HG03139 (cell line): ENCODE data around the gene PPY.
"Not testable (repeated sequence)": the region's sequence is repeated elsewhere in the genome, so short reads cannot be mapped to it uniquely, and the experiment has no call there.

Experiments
- ATAC-seq: cut with Tn5 transposase; IDR thresholded peaks from one replicate; pipeline ENCODE4 v1.9.1; 2021; ENCODE audit not compliant: unreplicated experiment

The PPY gene

DNA sequence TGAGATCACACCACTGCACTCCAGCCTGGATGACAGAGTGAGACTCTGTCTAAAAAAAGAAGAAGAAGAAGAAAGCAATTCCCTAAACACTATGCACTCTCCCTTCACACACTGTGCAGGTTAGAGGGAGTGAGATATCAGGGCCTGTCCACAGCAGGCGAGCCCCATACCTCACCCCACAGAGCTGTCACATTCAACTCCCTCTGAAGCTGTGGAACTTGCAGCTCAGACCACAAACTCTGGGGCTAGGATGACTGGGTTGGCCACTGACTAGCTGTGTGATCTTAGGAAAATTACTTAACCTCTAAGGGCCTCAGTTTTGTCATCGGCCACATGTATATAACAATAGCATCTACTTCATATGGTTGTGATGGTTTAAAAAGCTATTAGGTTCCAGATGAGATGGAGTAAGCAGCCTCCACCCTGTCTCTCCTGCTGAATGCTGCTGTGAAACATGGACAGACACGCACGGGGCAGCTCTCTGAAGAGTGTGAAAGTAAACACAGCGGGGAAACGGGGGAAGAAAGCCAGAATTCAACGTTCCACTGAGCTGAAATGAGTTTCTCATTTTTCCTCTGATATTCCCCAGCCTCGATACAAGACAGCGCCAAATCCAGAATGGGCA is 25.1 kb upstream of the PPY start:
- no peak for ATAC-seq

DNA sequence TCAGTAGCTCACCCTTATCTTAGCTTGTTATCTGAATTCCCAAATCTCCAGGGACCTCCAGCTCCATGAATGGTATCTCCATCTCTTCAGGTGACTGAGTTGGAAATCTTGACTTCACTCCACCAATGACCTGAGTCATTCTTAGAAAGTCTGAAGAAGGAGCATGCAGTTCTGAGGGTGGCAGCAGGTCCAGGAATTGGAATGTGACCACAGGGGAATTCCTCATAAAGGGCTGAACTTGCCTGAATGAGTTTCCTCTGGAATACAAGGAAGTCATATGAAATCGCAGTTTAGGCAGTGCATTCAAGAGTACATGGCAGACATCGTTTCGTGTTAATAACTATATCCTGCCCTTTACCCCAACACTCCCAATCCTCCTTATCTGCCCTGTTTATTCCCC is 24.0 kb upstream of the PPY start:
- ATAC-seq = no peak

DNA sequence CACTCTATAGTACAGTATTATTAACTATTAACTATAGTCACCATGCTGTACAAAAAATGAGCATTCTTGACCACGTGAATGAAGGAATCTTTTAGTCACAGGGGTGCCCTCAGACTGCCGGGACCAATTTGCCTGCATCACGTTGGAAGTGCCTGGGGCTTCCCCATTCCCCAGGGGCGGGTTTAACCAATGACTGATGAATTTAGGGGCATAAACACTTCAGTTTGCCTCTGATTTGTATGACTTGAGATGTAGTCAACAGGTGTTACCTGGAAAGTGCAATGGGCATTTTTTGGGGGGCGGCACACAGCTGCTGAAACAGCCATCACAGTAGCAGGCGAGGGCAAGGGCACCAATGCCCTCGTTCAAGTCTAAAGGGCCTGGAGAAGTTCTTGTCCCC is 20.2 kb upstream of the PPY start:
- ATAC-seq = no peak

DNA sequence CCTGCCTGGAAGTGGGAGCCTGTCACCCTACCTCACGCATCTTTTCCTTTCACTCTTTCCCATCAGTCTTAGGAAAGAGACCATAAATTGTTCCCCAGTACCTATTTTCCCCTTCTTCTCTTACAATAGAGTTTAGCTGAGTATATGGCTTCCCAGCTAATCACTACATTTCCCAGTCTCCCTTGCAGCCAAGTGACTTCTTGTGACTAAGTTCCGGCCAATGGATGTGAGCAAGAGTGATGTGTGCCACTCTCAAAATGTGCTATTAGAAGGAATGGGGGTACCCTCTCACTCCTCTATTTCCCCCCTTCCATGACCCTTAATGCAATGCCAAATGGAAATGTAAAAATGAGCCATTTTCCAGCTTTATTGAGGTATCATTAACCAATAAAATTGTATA is 19.7 kb upstream of the PPY start:
- ATAC-seq = no peak

DNA sequence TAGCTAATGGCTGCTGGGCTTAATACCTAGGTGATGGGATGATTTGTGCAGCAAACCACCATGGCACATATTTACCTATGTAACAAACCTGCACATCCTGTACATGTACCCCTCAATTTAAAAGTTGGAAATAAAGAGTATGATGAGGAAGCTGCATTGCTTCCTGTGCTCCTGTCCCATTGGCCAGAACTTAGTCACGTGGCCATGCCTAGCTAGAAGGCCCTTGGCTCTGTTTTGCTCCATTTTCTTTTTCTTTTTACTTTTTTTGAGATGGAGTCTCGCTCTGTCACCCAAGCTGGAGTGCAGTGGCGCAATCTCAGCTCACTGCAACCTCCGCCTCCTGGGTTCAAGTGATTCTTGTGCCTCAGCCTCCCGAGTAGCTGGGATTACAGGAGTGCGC is 19.0 kb upstream of the PPY start:
- ATAC-seq = not testable (repeated sequence)

DNA sequence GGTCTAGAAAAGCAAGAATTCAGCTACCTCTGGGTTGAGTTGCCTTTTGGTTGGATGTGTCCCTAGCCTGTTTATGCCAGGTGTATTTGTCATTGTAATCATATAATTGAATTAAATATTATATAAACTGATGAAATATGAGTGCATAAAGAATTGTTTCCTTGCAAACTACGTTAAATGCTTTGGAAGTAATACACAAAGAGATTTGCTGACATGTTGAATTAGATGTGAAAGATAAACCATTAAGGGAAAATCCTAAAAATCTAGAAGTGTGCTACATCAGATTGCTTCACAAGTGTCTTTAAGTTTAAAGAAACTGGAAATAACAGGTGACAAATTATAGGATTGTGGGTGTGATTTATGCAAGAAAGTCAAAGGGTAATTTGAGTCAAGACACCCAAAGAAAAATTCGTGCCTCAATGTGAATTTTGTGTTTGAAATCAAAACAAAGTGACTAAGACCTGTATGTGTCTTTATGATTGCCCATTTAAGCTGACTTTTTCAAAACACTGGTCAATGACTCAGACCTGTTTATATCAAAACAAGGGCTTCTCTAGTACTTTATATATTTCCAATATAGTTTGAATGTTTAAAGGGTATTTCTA is 16.6 kb upstream of the PPY start:
- no peak for ATAC-seq

DNA sequence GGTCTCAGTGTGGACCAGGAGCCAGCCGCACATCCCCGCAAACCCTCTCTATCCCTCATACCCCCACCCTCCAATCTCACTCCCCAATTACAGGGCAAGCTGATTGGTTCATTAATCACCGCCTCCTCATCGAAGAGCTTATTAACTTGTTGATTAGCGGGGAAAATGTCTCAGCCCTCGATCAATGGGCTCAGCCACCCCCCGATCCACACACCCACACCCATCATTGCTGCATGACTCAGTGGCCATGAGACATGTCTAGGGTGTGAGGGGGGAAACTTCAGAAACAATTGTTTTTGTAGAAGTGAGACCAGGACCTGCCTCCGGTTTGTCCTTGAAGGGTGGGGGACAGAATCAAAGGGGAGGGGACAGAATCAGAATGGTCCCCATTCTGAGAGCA is 13.9 kb upstream of the PPY start:
- no peak for ATAC-seq

DNA sequence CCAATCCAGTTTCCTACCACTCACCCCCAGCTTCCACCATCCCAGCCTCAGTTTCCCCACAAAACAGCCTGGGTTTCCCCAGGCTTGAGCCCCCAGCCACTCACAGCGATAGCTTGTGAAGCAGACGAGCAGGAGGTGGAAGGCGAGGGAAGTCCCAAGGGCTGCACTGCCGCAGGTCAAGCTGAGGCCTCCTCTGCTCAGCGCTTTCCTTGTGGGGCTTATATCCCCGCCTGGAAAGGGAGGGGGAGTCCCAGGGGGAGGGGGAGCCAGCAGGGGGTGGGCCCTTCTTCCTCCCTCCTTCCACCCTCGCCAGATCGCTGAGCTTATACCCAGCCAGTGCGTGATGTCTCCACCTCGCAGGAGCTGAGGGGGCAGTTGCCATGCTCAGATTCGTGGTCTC is 11.5 kb upstream of the PPY start, which contains the start of gene PYY:
TSS of gene PYY (minus strand) at position 195 of the 400 bp plus-strand sequence. CDS start 457 bp downstream, outside the sequence.
- ATAC-seq = no peak

DNA sequence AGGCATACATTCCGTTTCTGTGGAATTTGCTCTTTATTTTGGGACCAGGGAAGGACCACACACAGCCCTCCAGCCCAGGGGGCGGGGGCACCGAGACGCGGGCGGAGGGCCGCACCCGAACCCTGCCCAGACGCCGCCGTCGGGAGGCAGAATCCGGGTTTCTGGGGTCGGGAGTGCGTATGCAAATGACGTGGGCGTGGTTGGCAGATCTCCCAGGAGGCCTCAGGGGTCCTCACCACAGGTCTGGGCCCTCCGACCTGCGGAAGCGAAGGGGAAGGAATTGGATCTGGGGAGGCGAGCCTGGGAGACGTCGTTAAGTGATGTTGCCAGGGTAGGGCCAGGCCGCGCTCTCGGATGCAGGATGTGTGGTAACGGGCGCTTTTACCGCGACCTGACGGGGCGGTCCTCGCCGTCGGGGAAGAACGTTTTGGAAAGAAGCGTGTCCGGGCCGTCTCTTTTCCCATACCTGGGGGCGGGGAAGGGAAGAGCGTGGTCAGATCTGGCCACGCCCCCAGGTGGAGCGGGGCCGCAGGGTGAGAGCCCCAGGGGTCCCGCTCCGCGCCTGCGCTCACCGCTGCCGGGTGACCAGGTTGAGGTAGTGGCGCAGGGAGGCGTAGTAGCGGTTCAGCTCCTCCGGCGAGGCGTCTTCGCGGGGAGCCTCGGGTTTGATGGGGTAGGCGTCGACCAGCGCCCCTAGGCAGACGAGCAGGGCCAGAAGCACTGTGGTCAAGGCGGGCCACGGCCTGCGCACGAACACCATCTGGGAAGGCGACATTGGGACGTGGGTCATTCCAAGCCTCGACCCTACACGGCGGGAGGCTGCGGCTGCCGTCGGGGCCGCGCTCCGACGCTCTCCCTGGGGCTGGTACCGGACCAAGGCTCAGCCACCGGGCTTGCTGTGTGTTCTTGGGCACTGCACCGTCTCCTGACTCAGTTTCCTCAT is 10.7 kb upstream of the PPY start:
- ATAC-seq = no peak

DNA sequence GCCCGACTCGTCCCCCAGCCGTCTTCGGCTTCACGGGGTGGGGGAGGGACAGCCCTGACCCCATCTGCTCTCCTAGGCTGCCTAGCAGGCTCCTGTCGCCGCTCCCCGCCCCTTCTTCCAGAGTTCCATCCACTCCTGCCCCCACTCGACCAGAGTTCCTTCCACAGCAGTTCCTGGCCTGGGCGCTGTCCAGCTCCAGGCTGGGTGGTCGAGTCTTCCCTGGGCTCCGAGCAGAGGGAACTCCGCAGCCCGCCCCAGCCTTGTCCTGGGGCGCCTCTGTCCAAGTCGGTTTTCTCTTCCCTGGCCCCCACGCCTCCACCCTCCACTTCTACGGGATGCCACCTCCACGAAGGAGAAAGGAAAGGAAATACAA is 10.1 kb upstream of the PPY start:
- ATAC-seq = no peak

DNA sequence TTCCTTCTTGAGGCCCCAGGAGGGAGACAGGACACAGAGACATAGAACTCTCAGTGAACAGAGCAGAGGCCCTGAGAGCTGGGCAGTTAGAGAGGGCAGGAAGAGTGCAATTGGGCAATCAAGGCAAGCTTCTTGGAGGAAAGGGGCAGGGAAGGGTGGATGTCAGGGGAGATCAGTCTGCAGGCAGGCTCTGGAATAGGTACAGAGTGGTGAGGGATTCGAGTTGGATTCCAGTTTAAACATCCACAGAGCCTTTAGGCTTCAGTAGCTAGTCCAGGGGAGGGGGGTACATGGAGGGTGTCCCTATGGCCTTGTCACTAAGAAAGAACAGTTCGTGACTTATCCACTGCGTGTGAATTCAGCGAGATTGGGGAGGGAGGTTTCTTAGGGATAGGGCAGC is 9.5 kb upstream of the PPY start:
- no peak for ATAC-seq

DNA sequence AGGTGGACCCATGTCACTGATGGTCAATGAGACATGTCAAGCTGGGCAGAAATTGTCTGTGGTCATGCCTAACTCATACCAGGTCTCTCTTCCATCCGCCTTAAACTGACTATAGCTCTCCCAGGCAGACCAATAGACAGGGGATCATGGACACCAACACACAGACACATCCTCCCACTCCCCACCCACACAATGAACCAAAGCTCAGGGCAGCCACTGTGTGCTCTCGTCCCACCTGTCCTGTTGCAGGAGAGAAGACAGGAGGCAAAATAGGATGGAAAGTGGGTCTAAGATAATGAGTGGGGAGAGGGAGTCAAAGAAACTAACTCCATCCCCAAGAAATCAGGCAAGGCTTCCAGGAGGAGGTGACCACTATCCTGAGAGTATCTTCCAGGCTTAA is 8.3 kb upstream of the PPY start:
- no peak for ATAC-seq

DNA sequence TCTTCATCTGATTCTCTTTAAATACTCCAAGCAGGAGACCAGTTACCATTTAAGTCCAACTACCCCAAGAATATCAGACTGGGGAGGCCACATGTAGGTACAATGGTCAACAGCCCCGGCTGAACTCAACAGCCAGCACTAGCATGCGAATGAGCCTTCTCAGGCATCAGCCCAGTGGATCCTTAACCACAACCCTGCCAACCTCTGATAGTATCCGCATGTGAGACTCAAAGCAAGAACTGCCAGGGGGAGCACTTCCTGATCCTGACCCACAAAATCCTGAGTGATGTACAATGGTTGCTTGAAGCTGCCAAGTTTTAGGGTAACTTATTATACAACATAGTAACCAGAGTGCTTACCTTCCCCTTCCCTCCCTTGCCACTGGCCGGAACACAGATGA is 7.5 kb upstream of the PPY start:
- no peak for ATAC-seq

DNA sequence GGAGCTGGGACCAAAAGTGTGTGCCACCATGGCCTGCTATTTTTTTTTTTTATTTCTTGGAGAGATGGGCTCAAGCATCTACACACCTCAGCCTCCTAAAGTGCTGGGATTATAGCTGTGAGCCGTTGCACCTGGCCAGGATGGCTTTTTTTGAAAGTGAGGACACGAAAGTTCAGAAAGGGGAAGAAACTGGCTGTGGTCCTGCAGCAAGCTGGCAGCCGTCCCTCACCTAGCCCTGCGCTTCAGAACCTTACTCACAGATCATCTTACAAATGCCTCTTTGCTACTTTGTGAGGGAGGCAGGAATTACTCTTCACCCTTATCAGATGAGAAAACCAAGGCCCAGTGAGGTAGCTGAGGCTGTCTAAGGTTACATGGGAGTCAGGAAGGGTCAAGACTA is 4.5 kb upstream of the PPY start:
- no peak for ATAC-seq

DNA sequence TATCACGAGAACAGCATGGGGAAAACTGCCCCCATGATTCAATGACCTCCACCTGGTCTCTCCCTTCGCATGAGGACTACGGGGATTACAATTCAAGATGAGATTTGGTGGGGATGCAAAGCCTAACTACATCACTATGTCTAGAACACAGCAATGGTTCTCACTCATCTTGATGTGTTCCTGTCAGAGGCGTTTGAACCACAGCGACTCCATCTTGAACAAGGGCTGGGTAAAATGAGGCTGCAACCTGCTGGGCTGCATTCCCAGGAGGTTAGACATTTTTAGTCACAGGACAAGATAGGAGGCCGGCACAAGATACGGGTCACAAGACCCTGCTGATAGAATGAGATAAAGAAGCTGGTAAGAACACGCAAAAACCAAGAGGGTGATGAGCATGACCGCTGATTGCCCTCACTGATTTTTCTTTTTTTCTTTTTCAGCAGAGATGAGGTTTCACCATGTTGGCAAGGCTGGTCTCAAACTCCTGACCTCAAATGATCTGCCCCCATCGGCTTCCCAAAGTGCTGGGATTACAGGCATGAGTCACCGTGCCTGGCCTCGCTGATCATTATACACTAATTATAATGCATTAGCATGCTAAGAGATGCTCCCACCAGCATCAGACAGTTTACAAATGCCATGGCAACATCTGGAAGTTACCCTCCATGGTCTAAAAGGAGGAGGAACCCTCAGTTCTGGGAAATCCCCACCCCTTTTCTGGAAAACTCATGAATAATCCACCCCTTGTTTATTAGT is 3.0 kb upstream of the PPY start:
- ATAC-seq = no peak

DNA sequence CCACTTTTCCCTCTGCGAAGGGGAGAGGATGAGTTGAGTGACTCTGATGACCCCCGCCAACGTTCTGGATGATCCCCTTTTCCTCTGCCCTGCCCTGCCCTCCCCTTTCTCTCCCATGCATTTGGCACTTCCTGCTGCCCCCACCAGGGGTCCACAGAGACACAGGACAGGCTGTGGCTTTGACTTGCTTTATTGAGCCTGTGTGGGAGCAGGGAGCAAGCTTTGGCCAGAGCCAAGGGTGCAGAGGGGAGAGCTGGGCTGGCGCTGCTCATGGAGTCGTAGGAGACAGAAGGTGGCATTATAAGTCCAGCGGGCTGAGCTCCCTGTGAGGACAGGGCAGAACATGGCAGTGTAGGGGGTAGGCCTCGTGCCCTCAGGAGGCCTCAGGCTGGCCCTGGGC is 1.6 kb downstream of the PPY start:
- ATAC-seq = no peak

DNA sequence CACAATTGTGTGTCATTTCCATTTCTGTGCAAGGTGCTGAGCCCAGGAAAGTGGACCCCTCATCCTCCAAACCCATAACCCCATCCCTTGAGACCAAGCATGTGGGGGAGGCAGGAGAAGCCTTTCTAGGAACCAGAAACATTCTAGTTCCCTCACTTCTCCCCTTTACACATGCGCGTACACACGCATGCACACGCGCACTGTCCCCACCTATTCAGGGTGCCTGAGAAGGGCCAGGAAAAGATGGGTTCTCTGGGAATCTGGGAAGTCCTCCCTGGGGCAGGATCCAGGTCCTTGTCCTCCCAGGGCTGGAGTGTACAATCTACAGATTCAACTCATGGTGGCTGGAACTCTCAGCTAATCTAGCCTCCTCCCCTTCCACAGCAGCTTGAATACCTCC is 2.4 kb downstream of the PPY start:
- no peak for ATAC-seq

DNA sequence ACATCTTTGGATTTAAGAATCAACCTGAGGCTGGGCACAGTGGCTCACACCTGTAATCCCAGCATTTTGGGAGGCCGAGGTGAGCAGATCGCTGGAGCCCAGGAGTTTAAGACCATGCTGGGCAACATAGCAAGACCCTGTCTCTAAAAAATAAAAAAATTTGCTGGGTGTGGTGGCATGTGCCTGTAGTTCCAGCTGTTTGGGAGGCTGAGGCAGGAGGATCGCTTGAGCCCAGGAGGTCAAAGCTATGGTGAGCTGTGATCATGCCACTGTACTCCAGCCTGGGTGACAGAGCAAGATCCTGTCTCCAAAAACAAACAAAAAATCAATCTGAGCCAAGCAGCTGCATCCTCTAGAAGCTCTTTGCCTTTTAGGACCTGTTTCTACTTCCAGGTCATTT is 2.8 kb downstream of the PPY start:
- not testable (repeated sequence) for ATAC-seq

DNA sequence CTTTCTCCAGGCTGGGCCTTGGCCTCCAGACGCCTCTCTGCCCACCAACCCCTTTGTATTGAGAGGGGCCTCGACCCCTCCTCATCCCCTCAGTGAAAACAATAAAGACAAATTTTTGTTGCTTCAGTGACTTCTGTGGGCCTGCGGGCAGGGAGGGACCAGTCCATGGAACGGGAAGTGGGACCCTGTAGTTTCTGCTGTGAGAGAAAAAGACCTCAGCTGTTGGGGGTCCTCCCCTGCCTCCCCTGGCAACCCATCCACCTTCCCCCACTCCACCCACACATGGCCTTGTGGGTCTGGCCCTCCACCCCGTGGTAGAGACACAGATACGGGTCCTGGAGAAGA is 3.5 kb downstream of the PPY start:
- no peak for ATAC-seq

DNA sequence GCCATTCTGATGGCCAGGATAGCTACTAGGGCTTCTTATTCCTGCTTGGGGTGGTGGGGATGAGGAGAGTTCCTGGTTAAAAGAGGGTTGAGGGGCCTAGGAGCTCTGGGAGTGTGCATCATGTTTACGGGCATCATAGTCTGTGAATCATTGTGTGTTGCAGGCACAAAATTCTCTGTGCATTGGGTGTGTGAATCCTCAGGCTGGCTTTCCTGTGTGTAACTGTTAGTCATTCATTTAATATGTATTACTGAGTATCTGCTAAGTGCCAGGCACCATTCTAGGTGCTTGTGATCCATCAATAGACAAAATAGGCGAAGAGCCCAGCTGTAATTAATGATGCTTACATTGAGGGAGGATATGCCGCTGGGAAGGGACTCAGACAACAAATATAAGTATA is 5.8 kb downstream of the PPY start:
- ATAC-seq = no peak

DNA sequence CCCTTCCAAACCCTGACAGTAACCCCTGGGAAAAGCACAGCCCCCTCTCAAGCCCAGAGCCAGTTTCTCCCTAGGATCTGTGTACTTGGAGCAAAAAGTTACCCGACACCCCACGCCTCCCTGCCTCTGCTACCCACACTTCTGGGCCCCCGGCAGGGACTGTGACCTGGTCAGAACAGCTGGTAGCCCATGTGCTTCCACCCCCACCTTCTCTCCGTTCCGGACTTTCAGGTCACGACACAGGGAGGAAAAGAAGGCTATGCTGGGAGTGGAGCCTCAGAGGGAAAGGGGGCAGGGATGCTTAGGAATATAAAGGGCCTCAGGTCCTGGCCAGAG is 6.4 kb downstream of the PPY start:
- ATAC-seq = no peak
